Psoas muscle (tissue), 8 donors: ENCODE data around the gene MBNL1. TPM values are rescaled to one million over a fixed set of nuclear protein-coding genes. Genes with fewer than 3 reads are reported as not detected.

Source experiments
- ATAC-seq, 4 donors: fragments of 200-7000 bp; cut with Tn5 transposase; one replicate each; pipeline ENCODE4 v1.9.1; 2020; ENCODE audit warnings: moderate library complexity in 3 of 4, mild to moderate bottlenecking in 2 of 4
- DNase-seq, 2 donors: peaks; one replicate each; pipeline ENCODE4 v3.0.0-alpha.2; 2020
- H3K27ac ChIP-seq: fragments of 200-600 bp; one replicate; pipeline ENCODE4 v1.8.0; 2022
- H3K27me3 ChIP-seq, 3 donors: fragments of 200-600 bp in 1 of 3; one replicate each; pipeline versions ENCODE4 v1.6.1 to v1.8.0; 2013 to 2022; ENCODE audit warnings: low read length in 2 of 3, mild to moderate bottlenecking in 2 of 3, moderate library complexity in 1 of 3; ENCODE audit not compliant: insufficient read depth in 3 of 3
- H3K36me3 ChIP-seq, 2 donors: fragments of 200-600 bp in 1 of 2; one replicate each; pipeline versions ENCODE4 v1.6.1 to v1.8.0; 2013 to 2022; ENCODE audit warnings: low read depth in 1 of 2, mild to moderate bottlenecking in 1 of 2, moderate library complexity in 1 of 2; ENCODE audit not compliant: insufficient read depth in 1 of 2
- H3K4me1 ChIP-seq: fragments of 200-600 bp; one replicate; pipeline ENCODE4 v1.8.0; 2022
- H3K4me3 ChIP-seq: fragments of 200-600 bp; one replicate; pipeline ENCODE4 v1.8.0; 2022; ENCODE audit warnings: mild to moderate bottlenecking
- H3K9me3 ChIP-seq: fragments of 200-600 bp; one replicate; pipeline ENCODE4 v1.8.0; 2022
- WGBS, 3 donors: extraction: QIAGEN DNeasy Blood & Tissue Kit; methylation state at CpG; one replicate each; pipeline versions ENCODE4 v1.1.6 to v1.1.7; 2013; 5-methylcytosine and 5-hydroxymethylcytosine counted together
- intact Hi-C, 2 donors: fragments of 100-400 bp; cut with DNase I; formaldehyde crosslinking; loops; one replicate each; pipeline versions ENCODE4 v1.11.0 to v1.14.2; 2022
- polyA plus RNA-seq, 3 donors: library from polyadenylated mRNA; stranded (reverse); fragments of 200-250 nt; gene quantifications; one replicate each; pipeline ENCODE4 v1.2.3, GENCODE V29; 2013
- total RNA-seq, 4 donors: library from RNA; stranded (reverse); fragmentation: NEBNext Ultra II Directional in 2 of 4; extraction: Animal tissue kit (Norgen Biotek cat#: 25700) in 2 of 4; gene quantifications; one replicate each; pipeline versions ENCODE4 v1.2.1 to v1.2.4, GENCODE V29; 2021 to 2023
- TF ChIP-seq, protein P1 (sequence below): fragments of 200-600 bp; IDR thresholded peaks from one replicate; pipeline ENCODE4 v1.8.0; 2022; ENCODE audit warnings: antibody characterized with exemption
- donor health status: healthy with polysubstance abuse.
- donor health status: DM: no; HTN: no; CAD: no; lungs with moderate emphysema.
- donor health status: Bipolar disorder and iron deficiency.
- donor health status: healthy.
- donor health status: DM: yes; HTN: yes; CAD: no.
- donor health status: DM: no; HTN: no; CAD: no.
- donor health status: DM: no; HTN: no; CAD: no.
- donor health status: DM: yes; HTN: yes; CAD: no.

Gene MBNL1
- total and polyA plus RNA-seq, 7 donors: 27.4 to 281 (median 179) TPM

DNA sequence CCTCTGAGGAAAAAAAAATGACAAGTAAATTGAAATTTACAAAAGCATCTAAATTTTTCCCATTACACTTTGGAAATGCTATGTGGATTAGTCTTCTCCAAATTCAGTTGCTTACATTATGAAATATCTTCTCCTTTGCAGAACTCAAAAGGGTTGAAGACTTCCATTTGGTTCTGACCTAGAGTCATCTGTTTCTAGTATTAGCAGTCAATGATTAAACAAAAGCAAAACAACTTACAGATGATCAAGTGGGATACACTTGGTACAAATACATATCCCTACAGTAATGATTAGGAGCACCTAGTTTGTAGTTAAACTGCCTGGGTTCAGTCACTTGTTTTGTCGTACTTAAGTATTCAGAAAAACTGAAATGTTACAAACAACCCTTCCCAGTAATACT is 136.2 kb downstream of the MBNL1 start:
- TF ChIP-seq, protein P1, sequence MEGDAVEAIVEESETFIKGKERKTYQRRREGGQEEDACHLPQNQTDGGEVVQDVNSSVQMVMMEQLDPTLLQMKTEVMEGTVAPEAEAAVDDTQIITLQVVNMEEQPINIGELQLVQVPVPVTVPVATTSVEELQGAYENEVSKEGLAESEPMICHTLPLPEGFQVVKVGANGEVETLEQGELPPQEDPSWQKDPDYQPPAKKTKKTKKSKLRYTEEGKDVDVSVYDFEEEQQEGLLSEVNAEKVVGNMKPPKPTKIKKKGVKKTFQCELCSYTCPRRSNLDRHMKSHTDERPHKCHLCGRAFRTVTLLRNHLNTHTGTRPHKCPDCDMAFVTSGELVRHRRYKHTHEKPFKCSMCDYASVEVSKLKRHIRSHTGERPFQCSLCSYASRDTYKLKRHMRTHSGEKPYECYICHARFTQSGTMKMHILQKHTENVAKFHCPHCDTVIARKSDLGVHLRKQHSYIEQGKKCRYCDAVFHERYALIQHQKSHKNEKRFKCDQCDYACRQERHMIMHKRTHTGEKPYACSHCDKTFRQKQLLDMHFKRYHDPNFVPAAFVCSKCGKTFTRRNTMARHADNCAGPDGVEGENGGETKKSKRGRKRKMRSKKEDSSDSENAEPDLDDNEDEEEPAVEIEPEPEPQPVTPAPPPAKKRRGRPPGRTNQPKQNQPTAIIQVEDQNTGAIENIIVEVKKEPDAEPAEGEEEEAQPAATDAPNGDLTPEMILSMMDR: no peak
- DNase-seq (no peak), ATAC-seq (no peak)
- Histone ChIP-seq H3K9me3 (no peaks in the 10 kb centered on the region), H3K4me1 (peaks cover 79% of the 10 kb centered on the region), H3K27ac (peak overlapping the region; percentile 92), H3K36me3 (no peaks in the 10 kb centered on the region), H3K4me3 (peak overlapping the region; percentile 51), H3K27me3 (no peaks in the 10 kb centered on the region)
- WGBS, 3 donors: 45 to 88% (median 49%) methylated on average over 1 of the region's 1 CpG
- intact Hi-C loops: loop anchor here in 1 of 2 donors (5.0 kb wide), 2 partner anchors 83 to 103 kb away; no protein-coding TSS in a partner anchor

DNA sequence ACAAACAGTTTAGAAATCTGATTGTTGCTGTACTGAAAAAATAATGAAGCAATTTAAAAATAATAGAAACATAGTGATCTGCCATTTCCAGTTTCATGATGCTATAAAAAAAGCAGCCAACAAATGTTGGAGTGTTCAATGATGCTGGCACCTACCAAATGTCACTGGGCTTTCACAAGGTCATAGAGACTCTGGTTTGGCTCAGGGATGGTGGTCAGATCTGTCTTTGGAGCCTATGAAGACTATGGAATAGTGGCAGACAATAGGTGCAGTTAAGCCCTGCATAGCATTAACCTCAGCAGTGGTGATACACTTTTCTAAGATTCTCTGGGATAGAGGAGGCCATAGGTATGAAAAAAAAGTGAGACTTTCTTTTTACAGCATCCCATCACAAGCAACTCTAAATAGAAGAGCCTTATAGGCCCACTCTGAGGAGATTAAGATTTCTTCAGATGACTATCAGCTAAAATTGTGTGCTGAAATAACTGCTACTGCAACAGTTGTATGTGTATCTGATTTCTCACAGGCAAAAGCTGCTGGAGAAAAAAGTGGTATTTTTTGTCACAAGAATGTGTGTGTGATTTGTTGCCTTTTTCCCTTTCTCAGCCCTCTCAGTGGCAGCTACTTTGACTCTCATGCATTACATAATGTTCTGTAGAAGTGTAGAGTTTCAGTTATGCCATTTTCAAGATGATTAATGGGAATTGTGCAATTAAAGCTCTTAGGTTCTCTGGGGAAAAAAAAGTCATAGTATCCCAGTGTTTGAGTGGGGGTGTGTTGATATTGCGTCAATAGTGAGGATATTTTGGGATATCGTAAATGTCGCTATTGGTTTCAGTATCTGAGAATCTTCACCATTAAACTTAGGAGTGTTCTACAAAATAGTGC is 137.4 kb downstream of the MBNL1 start:
- H3K4me3 ChIP-seq: peak overlapping the region; percentile 55
- no peaks in the 10 kb centered on the region for H3K9me3 ChIP-seq
- intact Hi-C loops: loop anchor here in 1 of 2 donors (5.0 kb wide), 1 partner anchor 104 kb away; no protein-coding TSS in a partner anchor
- peak; percentile 55 to 67 (median 64) for ATAC-seq
- no peaks in the 10 kb centered on the region for H3K36me3 ChIP-seq
- 14 to 31% (median 19%) methylated on average over 3 of the region's 3 CpGs for WGBS, 3 donors
- H3K27me3 ChIP-seq: no peaks in the 10 kb centered on the region
- H3K4me1 ChIP-seq: peaks cover 78% of the 10 kb centered on the region
- TF ChIP-seq, protein P1: no peak
- H3K27ac ChIP-seq: peak overlapping the region; percentile 92
- DNase-seq: no peak

DNA sequence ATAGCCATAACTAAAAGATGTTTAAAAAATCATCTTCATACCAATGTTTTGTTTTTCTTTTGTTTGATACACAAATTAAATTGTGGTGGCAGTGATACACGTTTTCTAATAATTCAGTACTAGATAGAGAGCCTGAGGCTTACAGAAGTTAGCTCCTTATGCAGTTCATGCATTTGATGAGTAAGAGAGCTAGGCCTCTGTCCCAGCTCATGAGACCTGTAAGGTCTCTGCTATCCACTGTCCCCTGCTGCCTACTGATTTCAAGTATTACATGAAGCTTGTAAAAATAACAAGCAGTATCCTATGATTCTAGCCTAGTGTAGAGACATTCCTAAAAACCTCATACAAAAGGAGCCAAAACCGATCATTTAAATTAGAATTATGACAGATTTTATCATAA is 144.5 kb downstream of the MBNL1 start:
- 64 to 86% (median 70%) methylated on average over 2 of the region's 2 CpGs for WGBS, 3 donors
- intact Hi-C loops: no loop called here
- TF ChIP-seq, protein P1: no peak
- H3K27ac ChIP-seq: peak overlapping the region; percentile 92
- H3K4me3 ChIP-seq: no peak overlapping the region
- no peaks in the 10 kb centered on the region for H3K9me3 ChIP-seq
- no peaks in the 10 kb centered on the region for H3K27me3 ChIP-seq
- DNase-seq (no peak), ATAC-seq (peak; percentile 49 to 77 (median 60))
- peaks cover 72% of the 10 kb centered on the region for H3K4me1 ChIP-seq
- H3K36me3 ChIP-seq: peaks cover 4 to 34% of the 10 kb centered on the region in 2 donors

DNA sequence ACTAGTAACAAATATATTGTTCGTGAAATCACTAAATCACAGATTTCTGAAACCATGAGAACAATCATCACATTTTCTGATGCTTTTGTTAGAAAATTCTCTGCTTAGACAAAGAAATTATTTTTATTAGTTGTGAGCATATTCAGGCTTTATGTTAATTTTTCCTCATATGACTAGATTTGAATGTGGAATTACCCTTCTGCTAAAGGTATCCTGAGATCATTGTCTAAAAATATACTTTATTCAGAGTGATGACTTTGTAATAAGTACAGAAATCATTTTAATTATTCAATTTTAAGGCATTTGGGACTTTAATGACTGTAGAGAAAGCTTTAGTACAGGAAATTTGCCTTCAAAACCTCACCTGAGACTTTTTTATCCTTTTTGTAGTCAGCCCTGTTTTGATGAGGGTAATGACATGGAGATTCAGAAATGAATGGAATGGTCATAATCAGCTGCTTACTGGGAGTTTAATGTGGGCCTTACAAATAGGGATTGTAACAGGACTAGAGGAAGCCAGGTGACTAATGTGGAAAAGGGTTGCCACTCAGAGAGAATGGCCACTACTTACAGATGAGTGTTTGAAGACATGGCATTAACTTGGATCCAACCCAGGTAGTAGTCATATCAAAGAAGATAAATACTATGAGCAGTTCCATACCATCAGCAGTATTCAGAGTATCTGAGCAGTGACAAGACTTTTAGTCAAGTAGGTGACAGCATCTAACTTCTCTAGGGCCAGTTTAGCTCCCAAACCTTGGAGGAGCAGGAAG is 148.3 kb downstream of the MBNL1 start:
- intact Hi-C loops: no loop called here
- H3K4me3 ChIP-seq: no peak overlapping the region
- H3K9me3 ChIP-seq: no peaks in the 10 kb centered on the region
- TF ChIP-seq, protein P1: no peak
- H3K36me3 ChIP-seq: peaks cover 4 to 70% of the 10 kb centered on the region in 2 donors
- H3K27me3 ChIP-seq: no peaks in the 10 kb centered on the region
- WGBS, 3 donors: 97 to 100% (median 100%) methylated on average over 1 of the region's 1 CpG
- ATAC-seq (peak in 2 of 4 donors; percentile 33 to 51), DNase-seq (no peak)
- H3K27ac ChIP-seq: peak overlapping the region; percentile 53
- peaks cover 40% of the 10 kb centered on the region for H3K4me1 ChIP-seq
